OCI-LY1 (cell line): ENCODE data around the gene ZMAT2.

Experiments
- H2AFZ ChIP-seq: fragments of 200-600 bp; sonication (generic), shearing (Covaris generic); 2 replicates; pipeline ENCODE4 v1.6.0; 2014; ENCODE audit warnings: antibody characterized with exemption, mild to moderate bottlenecking, low read length
- H3F3A ChIP-seq: fragments of 200-600 bp; sonication (generic), shearing (Covaris generic); 2 replicates; pipeline ENCODE4 v1.6.0; 2014; ENCODE audit warnings: mild to moderate bottlenecking, antibody characterized with exemption, low read length, moderate library complexity; ENCODE audit not compliant: insufficient read depth
- H3K27ac ChIP-seq: fragments of 200-600 bp; sonication (generic); 2 replicates; pipeline ENCODE4 v1.5.1; 2014; ENCODE audit warnings: low read length, mixed run types, mild to moderate bottlenecking, low read depth; ENCODE audit not compliant: poor library complexity, severe bottlenecking
- H3K27me3 ChIP-seq: fragments of 200-600 bp; sonication (generic); 2 replicates; pipeline ENCODE4 v1.6.0; 2014; ENCODE audit warnings: antibody characterized with exemption, mild to moderate bottlenecking, low read length, moderate library complexity; ENCODE audit not compliant: insufficient read depth
- H3K36me3 ChIP-seq: fragments of 200-600 bp; sonication (generic); 2 replicates; pipeline ENCODE4 v1.6.1; 2014; ENCODE audit warnings: mild to moderate bottlenecking, antibody characterized with exemption, low read length, moderate library complexity, mixed read lengths; ENCODE audit not compliant: insufficient read depth
- H3K4me1 ChIP-seq: fragments of 200-600 bp; sonication (generic); 2 replicates; pipeline ENCODE4 v1.5.1; 2014; ENCODE audit warnings: mild to moderate bottlenecking, low read length, moderate library complexity; ENCODE audit not compliant: insufficient read depth, severe bottlenecking
- H3K4me2 ChIP-seq: fragments of 200-600 bp; sonication (generic), shearing (Covaris generic); 2 replicates; pipeline ENCODE4 v1.6.1; 2014; ENCODE audit warnings: low read length
- H3K4me3 ChIP-seq: fragments of 200-600 bp; sonication (generic); 2 replicates; pipeline ENCODE4 v1.5.1; 2014; ENCODE audit warnings: low read length, low read depth, mild to moderate bottlenecking, mixed read lengths; ENCODE audit not compliant: poor library complexity, severe bottlenecking
- H3K79me2 ChIP-seq: fragments of 200-600 bp; shearing (Covaris generic); 2 replicates; pipeline ENCODE4 v1.6.1; 2016; ENCODE audit warnings: mixed run types, low read length, mixed read lengths; ENCODE audit not compliant: insufficient read depth
- H3K9ac ChIP-seq: fragments of 200-600 bp; sonication (generic), shearing (Covaris generic); 2 replicates; pipeline ENCODE4 v1.6.1; 2014; ENCODE audit warnings: mild to moderate bottlenecking, low read length, mixed read lengths
- H3K9me2 ChIP-seq: fragments of 200-600 bp; sonication (generic), shearing (Covaris generic); 2 replicates; pipeline ENCODE4 v1.6.1; 2014; ENCODE audit warnings: low read depth, mild to moderate bottlenecking, low read length, mixed read lengths
- H3K9me3 ChIP-seq: fragments of 200-600 bp; shearing (Covaris generic); 2 replicates; pipeline ENCODE4 v1.6.1; 2014; ENCODE audit warnings: low read length, mixed read lengths
- H4K20me1 ChIP-seq: fragments of 200-600 bp; sonication (generic), shearing (Covaris generic); 2 replicates; pipeline ENCODE4 v1.6.0; 2016; ENCODE audit warnings: mild to moderate bottlenecking, low read length; ENCODE audit not compliant: insufficient read depth
- CTCF ChIP-seq: fragments of 200-600 bp; sonication (generic), shearing (Covaris generic); IDR thresholded peaks from 2 replicates; pipeline ENCODE4 v1.5.1; 2017; ENCODE audit warnings: mild to moderate bottlenecking, antibody characterized with exemption, low read length, moderate library complexity, mixed read lengths
- EZH2 ChIP-seq: fragments of 200-600 bp; sonication (generic), shearing (Covaris generic); IDR thresholded peaks from 2 replicates; pipeline ENCODE4 v1.8.0; 2017; ENCODE audit warnings: borderline replicate concordance, mixed run types, mild to moderate bottlenecking, antibody characterized with exemption, low read length, moderate library complexity, mixed read lengths

The ZMAT2 gene

DNA sequence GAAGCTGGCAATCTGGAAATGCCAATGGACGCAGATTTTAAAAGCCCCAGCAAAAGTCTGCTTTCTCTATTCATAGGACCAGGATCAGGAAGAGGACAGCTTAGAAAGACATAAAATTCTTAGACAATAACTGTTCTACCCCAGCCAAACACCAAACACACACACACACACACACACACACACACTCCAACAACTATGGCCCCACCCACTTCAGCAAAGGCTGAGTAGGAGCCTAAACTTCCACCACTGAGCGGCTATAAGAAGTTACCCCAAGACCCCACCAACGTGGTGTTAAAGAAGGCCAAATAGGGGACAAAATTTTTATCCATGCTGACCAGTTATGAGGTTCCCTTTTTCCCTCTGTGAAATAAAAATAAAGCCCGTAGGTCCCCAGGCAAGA lies 32.9 kb downstream of the ZMAT2 start:
- Histone ChIP-seq H2AFZ (no peak overlapping the region), H3K4me3 (no peak overlapping the region), H3K9me3 (peaks cover 2% of the 10 kb centered on the region; the same call in 1 of the 2 replicates), H4K20me1 (no peaks in the 10 kb centered on the region), H3K9me2 (no peaks in the 10 kb centered on the region), H3K36me3 (no peaks in the 10 kb centered on the region), H3K27ac (no peak overlapping the region), H3K4me2 (no peak overlapping the region), H3F3A (no peaks in the 10 kb centered on the region), H3K79me2 (no peaks in the 10 kb centered on the region), H3K9ac (no peak overlapping the region), H3K4me1 (no peaks in the 10 kb centered on the region), H3K27me3 (no peaks in the 10 kb centered on the region; the same call in 1 of the 2 replicates)
- TF ChIP-seq EZH2: no peak
- no peak for TF ChIP-seq CTCF

DNA sequence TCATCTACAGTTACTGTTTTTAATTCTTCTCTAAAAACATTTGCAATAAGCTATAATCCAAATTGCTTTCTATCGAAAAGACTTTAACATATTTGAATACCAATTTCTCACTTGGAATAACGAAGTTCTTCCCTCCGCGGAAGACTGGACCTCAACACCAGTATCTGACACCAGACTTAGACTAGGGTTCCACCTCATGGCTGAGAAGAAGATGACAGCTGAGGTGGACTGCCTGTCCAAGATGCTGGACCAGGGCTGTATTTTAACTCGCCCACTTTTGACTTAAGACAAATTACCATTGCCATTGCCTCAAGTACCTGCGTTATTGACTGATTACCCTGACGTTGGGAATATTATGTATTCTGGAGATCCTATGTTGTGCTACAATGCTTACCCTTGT lies 34.1 kb downstream of the ZMAT2 start:
- no peaks in the 10 kb centered on the region for H3K4me1 ChIP-seq
- no peak overlapping the region for H3K9ac ChIP-seq
- no peaks in the 10 kb centered on the region for H3F3A ChIP-seq
- no peak overlapping the region for H3K4me2 ChIP-seq
- TF ChIP-seq CTCF: no peak
- no peak for TF ChIP-seq EZH2
- H4K20me1 ChIP-seq: no peaks in the 10 kb centered on the region
- peaks cover 2% of the 10 kb centered on the region; the same call in 1 of the 2 replicates for H3K9me3 ChIP-seq
- no peak overlapping the region for H2AFZ ChIP-seq
- no peaks in the 10 kb centered on the region for H3K79me2 ChIP-seq
- no peaks in the 10 kb centered on the region; the same call in 1 of the 2 replicates for H3K27me3 ChIP-seq
- H3K27ac ChIP-seq: no peak overlapping the region
- no peaks in the 10 kb centered on the region for H3K36me3 ChIP-seq
- no peak overlapping the region for H3K4me3 ChIP-seq
- no peaks in the 10 kb centered on the region for H3K9me2 ChIP-seq

GRCh38 chr5:140737486-140737885 lies 37.2 kb downstream of the ZMAT2 start:
- Histone ChIP-seq H3K4me2 (no peak overlapping the region), H3K4me1 (no peaks in the 10 kb centered on the region), H3F3A (no peaks in the 10 kb centered on the region), H3K9ac (no peak overlapping the region), H3K9me3 (no peaks in the 10 kb centered on the region; the same call in 1 of the 2 replicates), H3K9me2 (no peaks in the 10 kb centered on the region), H3K27ac (no peak overlapping the region), H4K20me1 (no peaks in the 10 kb centered on the region), H2AFZ (no peak overlapping the region), H3K36me3 (no peaks in the 10 kb centered on the region), H3K4me3 (no peak overlapping the region), H3K27me3 (no peaks in the 10 kb centered on the region), H3K79me2 (no peaks in the 10 kb centered on the region)
- no peak for TF ChIP-seq CTCF
- TF ChIP-seq EZH2: no peak
